Mammary epithelial cell (primary cell): ENCODE measurements around the gene DEF6.

Source experiments
- EZH2 ChIP-seq: IDR thresholded peaks from 2 replicates; pipeline ENCODE4 v1.6.1; 2012; ENCODE audit warnings: low read length, inconsistent platforms, borderline replicate concordance
- TF ChIP-seq, protein P1 (sequence below), 2 donors: IDR thresholded peaks in 1 of 2; conservative IDR thresholded peaks in 1 of 2; 2 replicates each; pipeline ENCODE4 v1.5.1; 2011 to 2012; ENCODE audit warnings: inconsistent platforms in 2 of 2, low read length in 2 of 2, mild to moderate bottlenecking in 2 of 2, control low read depth in 1 of 2, low read depth in 1 of 2; ENCODE audit not compliant: insufficient read depth in 1 of 2; ENCODE audit errors: extremely low read depth in 1 of 2

DNA sequence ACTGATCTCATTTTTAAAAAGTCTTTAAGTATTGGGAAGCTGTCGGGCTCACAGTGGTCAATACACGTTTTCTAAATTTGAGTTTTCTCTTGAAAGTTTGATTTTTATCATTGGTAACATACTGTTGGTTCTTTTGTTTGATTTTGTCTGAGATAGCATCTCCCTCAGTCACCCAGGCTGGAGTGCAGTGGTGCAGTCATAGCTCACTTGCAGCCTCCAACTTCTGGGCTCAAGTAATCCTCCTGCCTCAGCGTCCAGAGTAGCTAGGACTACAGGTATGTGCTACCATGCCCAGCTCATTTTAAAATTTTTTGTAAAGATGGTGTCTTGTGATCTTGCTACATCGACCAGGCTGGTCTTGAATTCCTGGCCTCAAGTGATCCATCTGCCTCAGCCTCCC, 53.8 kb downstream of the DEF6 start:
- TF ChIP-seq, protein P1, sequence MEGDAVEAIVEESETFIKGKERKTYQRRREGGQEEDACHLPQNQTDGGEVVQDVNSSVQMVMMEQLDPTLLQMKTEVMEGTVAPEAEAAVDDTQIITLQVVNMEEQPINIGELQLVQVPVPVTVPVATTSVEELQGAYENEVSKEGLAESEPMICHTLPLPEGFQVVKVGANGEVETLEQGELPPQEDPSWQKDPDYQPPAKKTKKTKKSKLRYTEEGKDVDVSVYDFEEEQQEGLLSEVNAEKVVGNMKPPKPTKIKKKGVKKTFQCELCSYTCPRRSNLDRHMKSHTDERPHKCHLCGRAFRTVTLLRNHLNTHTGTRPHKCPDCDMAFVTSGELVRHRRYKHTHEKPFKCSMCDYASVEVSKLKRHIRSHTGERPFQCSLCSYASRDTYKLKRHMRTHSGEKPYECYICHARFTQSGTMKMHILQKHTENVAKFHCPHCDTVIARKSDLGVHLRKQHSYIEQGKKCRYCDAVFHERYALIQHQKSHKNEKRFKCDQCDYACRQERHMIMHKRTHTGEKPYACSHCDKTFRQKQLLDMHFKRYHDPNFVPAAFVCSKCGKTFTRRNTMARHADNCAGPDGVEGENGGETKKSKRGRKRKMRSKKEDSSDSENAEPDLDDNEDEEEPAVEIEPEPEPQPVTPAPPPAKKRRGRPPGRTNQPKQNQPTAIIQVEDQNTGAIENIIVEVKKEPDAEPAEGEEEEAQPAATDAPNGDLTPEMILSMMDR (conservative IDR thresholded peaks at IDR 0.05 in 1 of 2, IDR thresholded peaks at IDR 0.05 in 1 of 2; ENCODE audit: extremely low read depth in 1 of 2, insufficient read depth in 1 of 2, low read depth in 1 of 2, low read length in 2 of 2), result no peak
- TF ChIP-seq EZH2, result no peak
